A549 (cell line): ENCODE measurements around the gene KCNQ2.

ENCODE experiments used
- CEBPB ChIP-seq, 2 experiments: fragments of >200 bp in 1 of 2; sonication (Bioruptor Twin) in 1 of 2; formaldehyde crosslinking in 1 of 2; IDR thresholded peaks; 2 replicates each; pipeline ENCODE4 v1.6.1; 2012 to 2016
- HOXA7 ChIP-seq: fragments of 250-450 bp; sonication (Bioruptor Pico); IDR thresholded peaks from 2 replicates; pipeline ENCODE4 v1.5.0; 2020; ENCODE audit warnings: mild to moderate bottlenecking, moderate library complexity

GRCh38 chr20:63383556-63383955 is 88.9 kb downstream of the KCNQ2 start:
- TF ChIP-seq CEBPB (IDR thresholded peaks at IDR 0.05) = no peak
- no peak for TF ChIP-seq HOXA7 (CRISPR knock-in tag)
